ENCODE data around the gene KLF7.

DNA sequence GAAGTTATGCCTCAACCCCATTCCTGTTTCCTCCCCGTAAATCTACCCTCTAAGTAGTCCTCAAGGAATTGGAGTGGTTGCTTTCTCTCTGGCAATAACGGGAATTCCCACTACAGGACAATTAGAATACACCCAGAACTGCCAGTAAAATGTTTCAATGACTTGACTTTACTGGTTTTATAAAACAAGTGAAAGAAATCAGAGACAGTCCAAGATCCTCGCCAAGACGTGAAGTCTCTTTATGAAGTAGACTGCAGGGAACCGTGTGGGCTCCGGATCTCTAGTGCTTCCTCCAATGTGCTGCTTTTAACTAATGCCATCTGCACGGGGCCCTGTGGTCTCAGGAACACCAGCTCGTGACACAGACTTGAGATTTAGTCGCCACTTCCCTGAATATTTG, 125.1 kb downstream of the KLF7 start:
- TF ChIP-seq POLR2A (IDR thresholded peaks at IDR 0.05; ENCODE audit: low read depth, low read length) (no peak), EZH2 (IDR thresholded peaks at IDR 0.05; ENCODE audit: borderline replicate concordance, low read depth, low read length, severe bottlenecking) (no peak), MYC (IDR thresholded peaks at IDR 0.05; ENCODE audit: low read depth, low read length) (no peak), POLR2AphosphoS5 (IDR thresholded peaks at IDR 0.05; ENCODE audit: insufficient read depth, low read depth, low read length) (no peak), GATA2 (IDR thresholded peaks at IDR 0.05; ENCODE audit: insufficient read depth, insufficient read length, low read depth, low read length) (no peak)
- TF ChIP-seq, protein P1, sequence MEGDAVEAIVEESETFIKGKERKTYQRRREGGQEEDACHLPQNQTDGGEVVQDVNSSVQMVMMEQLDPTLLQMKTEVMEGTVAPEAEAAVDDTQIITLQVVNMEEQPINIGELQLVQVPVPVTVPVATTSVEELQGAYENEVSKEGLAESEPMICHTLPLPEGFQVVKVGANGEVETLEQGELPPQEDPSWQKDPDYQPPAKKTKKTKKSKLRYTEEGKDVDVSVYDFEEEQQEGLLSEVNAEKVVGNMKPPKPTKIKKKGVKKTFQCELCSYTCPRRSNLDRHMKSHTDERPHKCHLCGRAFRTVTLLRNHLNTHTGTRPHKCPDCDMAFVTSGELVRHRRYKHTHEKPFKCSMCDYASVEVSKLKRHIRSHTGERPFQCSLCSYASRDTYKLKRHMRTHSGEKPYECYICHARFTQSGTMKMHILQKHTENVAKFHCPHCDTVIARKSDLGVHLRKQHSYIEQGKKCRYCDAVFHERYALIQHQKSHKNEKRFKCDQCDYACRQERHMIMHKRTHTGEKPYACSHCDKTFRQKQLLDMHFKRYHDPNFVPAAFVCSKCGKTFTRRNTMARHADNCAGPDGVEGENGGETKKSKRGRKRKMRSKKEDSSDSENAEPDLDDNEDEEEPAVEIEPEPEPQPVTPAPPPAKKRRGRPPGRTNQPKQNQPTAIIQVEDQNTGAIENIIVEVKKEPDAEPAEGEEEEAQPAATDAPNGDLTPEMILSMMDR (IDR thresholded peaks at IDR 0.05; ENCODE audit: extremely low read depth in 1 of 2, insufficient read depth in 1 of 2, low read depth in 1 of 2, low read length in 2 of 2), result no peak
- TF ChIP-seq, protein P2, sequence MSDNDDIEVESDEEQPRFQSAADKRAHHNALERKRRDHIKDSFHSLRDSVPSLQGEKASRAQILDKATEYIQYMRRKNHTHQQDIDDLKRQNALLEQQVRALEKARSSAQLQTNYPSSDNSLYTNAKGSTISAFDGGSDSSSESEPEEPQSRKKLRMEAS (IDR thresholded peaks at IDR 0.05; ENCODE audit: insufficient read depth, insufficient read length), result no peak
